Spleen (tissue), 7 donors: ENCODE measurements around the gene DYNLT1.
A peak's percentile ranks its signal among the peaks of the same experiment; 100 is the strongest.

Source experiments
- POLR2A ChIP-seq, 3 donors: fragments of 450-650 bp; IDR thresholded peaks; one replicate each; pipeline ENCODE4 v1.5.1; 2017; ENCODE audit warnings: antibody characterized with exemption in 3 of 3, mild to moderate bottlenecking in 1 of 3
- POLR2AphosphoS5 ChIP-seq, 3 donors: sonication (generic); formaldehyde crosslinking; IDR thresholded peaks; one replicate each; pipeline ENCODE4 v1.5.1; 2017; ENCODE audit warnings: antibody characterized with exemption in 3 of 3
- TF ChIP-seq, protein P1 (sequence below), 11 experiments: fragments of 200-600 bp in 7 of 11; fragments of 450-650 bp in 4 of 11; sonication (generic) in 4 of 11; IDR thresholded peaks in 8 of 11; conservative IDR thresholded peaks in 3 of 11; 1 replicate in 7 of 11; 2 replicates in 4 of 11; pipeline versions ENCODE4 v1.4.0 to v1.8.0; 2016 to 2021; ENCODE audit warnings: antibody characterized with exemption in 11 of 11, inconsistent platforms in 4 of 11, mild to moderate bottlenecking in 1 of 11
- donor health status: DM: no; HTN: no; CAD: no; lungs with moderate emphysema.
- donor health status: DM: no; HTN: no; CAD: no.
- donor health status: DM: no; HTN: no; CAD: no.

DNA sequence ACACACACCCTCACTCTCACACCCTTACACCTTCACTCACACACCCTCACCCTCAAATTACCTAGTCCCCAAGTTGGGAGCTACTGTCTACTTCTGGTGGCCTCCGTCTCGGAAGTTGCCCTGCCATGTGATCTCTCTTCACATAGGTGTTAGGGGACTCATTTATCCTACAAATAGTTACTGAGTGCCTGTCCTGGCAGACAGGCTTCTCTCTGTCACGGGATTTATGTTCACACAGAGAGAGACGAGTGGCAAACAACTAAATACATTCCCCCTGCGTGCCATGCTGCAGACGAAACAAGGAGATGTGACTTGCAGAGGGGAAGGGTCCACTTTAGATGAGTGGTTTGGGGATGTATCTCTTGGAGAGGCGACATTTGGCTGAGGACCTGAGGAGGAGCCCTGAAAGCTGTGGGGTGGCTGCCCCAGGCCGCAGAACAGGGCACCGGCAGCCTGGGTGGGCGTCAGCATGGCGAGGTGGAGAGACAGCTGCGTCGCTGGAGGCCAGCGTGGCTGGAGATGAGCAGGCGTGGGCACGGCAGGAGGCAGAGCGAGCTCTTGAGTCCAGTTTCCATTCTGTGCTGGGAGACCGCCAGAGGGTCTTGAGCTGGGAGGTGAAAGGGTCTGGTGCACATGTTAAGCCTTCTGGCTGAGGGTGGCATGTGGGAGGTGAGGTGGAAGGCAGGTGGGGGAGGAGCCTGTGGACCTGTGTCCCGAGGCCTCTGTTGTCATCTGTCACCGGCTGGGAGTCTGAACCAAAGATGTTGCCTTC is 17.2 kb downstream of the DYNLT1 start:
- TF ChIP-seq POLR2AphosphoS5 (IDR thresholded peaks at IDR 0.05), result peak in 1 of 3 donors; percentile 46
- TF ChIP-seq, protein P1, sequence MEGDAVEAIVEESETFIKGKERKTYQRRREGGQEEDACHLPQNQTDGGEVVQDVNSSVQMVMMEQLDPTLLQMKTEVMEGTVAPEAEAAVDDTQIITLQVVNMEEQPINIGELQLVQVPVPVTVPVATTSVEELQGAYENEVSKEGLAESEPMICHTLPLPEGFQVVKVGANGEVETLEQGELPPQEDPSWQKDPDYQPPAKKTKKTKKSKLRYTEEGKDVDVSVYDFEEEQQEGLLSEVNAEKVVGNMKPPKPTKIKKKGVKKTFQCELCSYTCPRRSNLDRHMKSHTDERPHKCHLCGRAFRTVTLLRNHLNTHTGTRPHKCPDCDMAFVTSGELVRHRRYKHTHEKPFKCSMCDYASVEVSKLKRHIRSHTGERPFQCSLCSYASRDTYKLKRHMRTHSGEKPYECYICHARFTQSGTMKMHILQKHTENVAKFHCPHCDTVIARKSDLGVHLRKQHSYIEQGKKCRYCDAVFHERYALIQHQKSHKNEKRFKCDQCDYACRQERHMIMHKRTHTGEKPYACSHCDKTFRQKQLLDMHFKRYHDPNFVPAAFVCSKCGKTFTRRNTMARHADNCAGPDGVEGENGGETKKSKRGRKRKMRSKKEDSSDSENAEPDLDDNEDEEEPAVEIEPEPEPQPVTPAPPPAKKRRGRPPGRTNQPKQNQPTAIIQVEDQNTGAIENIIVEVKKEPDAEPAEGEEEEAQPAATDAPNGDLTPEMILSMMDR (IDR thresholded peaks at IDR 0.05 in 8 of 11, conservative IDR thresholded peaks at IDR 0.05 in 3 of 11), result no peak
- TF ChIP-seq POLR2A (IDR thresholded peaks at IDR 0.05), result no peak
